GM04503 (cell line): Measurements from ENCODE around the gene TMEM183A.

Experiments
- DNase-seq: peaks from one replicate; pipeline ENCODE4 v3.0.0-alpha.2; 2012; ENCODE audit warnings: low read depth

Gene TMEM183A

GRCh38 chr1:203028784-203029553, 21.8 kb downstream of the TMEM183A start:
- no peak for DNase-seq

GRCh38 chr1:203031467-203031866, 24.3 kb downstream of the TMEM183A start:
- DNase-seq = no peak

- no peak for DNase-seq
Measured at GRCh38 chr1:203033287-203033686, 26.1 kb downstream of the TMEM183A start.

GRCh38 chr1:203033917-203034316, 26.7 kb downstream of the TMEM183A start:
- no peak for DNase-seq

GRCh38 chr1:203034422-203035110, 27.4 kb downstream of the TMEM183A start:
- no peak for DNase-seq

GRCh38 chr1:203035111-203036000, 28.2 kb downstream of the TMEM183A start:
- no peak for DNase-seq

GRCh38 chr1:203036135-203036534, 29.0 kb downstream of the TMEM183A start:
- no peak for DNase-seq

- DNase-seq = no peak
Measured at GRCh38 chr1:203036537-203036936, 29.4 kb downstream of the TMEM183A start.

GRCh38 chr1:203037509-203038190, 30.5 kb downstream of the TMEM183A start:
- no peak for DNase-seq

GRCh38 chr1:203038217-203038741, 31.1 kb downstream of the TMEM183A start:
- peak; percentile 69 for DNase-seq

- DNase-seq = peak; percentile 24
Measured at GRCh38 chr1:203038891-203039608, 31.9 kb downstream of the TMEM183A start.

GRCh38 chr1:203039609-203040512, 32.7 kb downstream of the TMEM183A start:
- no peak for DNase-seq

GRCh38 chr1:203040513-203041275, 33.5 kb downstream of the TMEM183A start:
- DNase-seq = no peak

- no peak for DNase-seq
Measured at GRCh38 chr1:203041351-203041932, 34.3 kb downstream of the TMEM183A start.

GRCh38 chr1:203043830-203044545, 36.8 kb downstream of the TMEM183A start:
- no peak for DNase-seq

- no peak for DNase-seq
Measured at GRCh38 chr1:203044546-203045250, 37.5 kb downstream of the TMEM183A start.

- no peak for DNase-seq
Measured at GRCh38 chr1:203045336-203045735, 38.2 kb downstream of the TMEM183A start.
